ENCODE results near the gene BCL7C.

The BCL7C gene

DNA sequence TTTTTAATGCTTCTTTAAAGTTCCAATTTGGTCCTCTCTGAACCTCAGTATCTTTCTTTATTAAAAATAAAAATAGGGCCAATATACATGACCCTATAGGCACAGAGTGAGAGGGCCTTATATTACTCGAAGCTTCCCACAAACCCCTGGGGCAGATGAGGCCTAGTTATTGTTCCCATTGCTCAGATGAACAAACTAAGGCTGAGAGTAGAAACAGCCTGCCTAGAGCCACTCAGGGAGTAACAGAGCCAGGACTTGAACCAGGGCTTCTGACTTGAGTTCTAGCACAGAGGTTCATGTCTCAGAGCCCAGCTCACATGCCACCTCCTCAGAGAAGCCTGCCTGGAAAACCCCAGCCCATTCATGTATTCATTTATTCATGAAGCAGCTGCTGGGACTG, 7.7 kb downstream of the BCL7C start:
- no peaks in the 10 kb centered on the region for H3K9me3 ChIP-seq
- no peak for DNase-seq
- H3K36me3 ChIP-seq, result peaks cover 18 to 91% (median 53%) of the 10 kb centered on the region in 3 donors
- no peaks in the 10 kb centered on the region for H3K27me3 ChIP-seq
- H3K27ac ChIP-seq, result no peak overlapping the region
- H3K4me3 ChIP-seq, result no peak overlapping the region
- TF ChIP-seq, protein P1, sequence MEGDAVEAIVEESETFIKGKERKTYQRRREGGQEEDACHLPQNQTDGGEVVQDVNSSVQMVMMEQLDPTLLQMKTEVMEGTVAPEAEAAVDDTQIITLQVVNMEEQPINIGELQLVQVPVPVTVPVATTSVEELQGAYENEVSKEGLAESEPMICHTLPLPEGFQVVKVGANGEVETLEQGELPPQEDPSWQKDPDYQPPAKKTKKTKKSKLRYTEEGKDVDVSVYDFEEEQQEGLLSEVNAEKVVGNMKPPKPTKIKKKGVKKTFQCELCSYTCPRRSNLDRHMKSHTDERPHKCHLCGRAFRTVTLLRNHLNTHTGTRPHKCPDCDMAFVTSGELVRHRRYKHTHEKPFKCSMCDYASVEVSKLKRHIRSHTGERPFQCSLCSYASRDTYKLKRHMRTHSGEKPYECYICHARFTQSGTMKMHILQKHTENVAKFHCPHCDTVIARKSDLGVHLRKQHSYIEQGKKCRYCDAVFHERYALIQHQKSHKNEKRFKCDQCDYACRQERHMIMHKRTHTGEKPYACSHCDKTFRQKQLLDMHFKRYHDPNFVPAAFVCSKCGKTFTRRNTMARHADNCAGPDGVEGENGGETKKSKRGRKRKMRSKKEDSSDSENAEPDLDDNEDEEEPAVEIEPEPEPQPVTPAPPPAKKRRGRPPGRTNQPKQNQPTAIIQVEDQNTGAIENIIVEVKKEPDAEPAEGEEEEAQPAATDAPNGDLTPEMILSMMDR (IDR thresholded peaks at IDR 0.05), result no peak
- H3K4me1 ChIP-seq, result peaks cover 0 to 6% (median 0%) of the 10 kb centered on the region in 4 donors
- intact Hi-C loops (cut with DNase I; ENCODE audit: low total_unique reads), result no loop called here

DNA sequence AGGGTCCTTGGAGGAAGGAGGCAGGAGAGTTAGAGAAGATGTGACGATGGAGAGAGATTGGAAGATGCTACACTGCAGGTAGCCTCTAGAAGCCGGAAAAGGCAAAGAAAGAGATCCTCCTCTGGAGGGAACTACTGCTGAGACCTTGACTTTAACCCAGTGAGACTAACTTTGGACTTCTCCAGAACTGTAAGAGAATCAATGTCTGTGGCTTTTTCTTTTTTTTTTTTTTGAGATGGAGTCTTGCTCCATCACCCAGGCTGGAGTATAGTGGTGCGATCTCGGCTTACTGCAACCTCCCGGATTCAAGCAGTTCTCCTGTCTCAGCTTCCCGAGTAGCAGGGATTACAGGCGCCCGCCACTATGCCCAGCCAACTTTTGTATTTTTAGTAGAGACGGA, 8.7 kb downstream of the BCL7C start:
- intact Hi-C loops (cut with DNase I; ENCODE audit: low total_unique reads), result no loop called here
- peaks cover 18 to 91% (median 50%) of the 10 kb centered on the region in 3 donors for H3K36me3 ChIP-seq
- H3K27me3 ChIP-seq, result no peaks in the 10 kb centered on the region
- TF ChIP-seq, protein P1 (IDR thresholded peaks at IDR 0.05), result no peak
- no peaks in the 10 kb centered on the region for H3K9me3 ChIP-seq
- DNase-seq, result no peak
- no peak overlapping the region for H3K4me3 ChIP-seq
- H3K27ac ChIP-seq, result no peak overlapping the region
- peaks cover 0 to 6% (median 0%) of the 10 kb centered on the region in 4 donors for H3K4me1 ChIP-seq

DNA sequence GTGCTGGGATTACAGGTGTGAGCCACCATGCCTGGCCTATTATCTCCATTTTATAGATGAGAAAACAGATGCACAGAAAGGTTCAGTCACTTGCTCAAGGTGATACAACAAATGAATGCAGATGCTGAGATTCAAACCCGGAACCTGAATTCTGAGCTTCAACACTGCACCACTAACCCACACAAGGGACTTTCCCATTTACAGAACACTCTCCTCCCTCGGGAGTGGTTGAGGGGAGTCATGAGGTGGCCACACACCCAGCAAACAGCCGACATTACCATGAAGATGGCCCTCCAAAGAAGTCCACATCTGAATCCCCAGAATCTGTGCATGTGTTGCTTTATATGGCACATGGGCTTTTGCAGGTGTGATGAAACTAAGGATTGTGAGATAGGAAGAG, 9.1 kb downstream of the BCL7C start:
- intact Hi-C loops (cut with DNase I; ENCODE audit: low total_unique reads), result no loop called here
- Histone ChIP-seq H3K4me1 (peaks cover 0 to 6% (median 0%) of the 10 kb centered on the region in 4 donors), H3K9me3 (no peaks in the 10 kb centered on the region), H3K4me3 (no peak overlapping the region), H3K36me3 (peaks cover 14 to 91% (median 46%) of the 10 kb centered on the region in 3 donors), H3K27ac (no peak overlapping the region), H3K27me3 (no peaks in the 10 kb centered on the region)
- TF ChIP-seq, protein P1 (IDR thresholded peaks at IDR 0.05), result no peak
- no peak for DNase-seq

DNA sequence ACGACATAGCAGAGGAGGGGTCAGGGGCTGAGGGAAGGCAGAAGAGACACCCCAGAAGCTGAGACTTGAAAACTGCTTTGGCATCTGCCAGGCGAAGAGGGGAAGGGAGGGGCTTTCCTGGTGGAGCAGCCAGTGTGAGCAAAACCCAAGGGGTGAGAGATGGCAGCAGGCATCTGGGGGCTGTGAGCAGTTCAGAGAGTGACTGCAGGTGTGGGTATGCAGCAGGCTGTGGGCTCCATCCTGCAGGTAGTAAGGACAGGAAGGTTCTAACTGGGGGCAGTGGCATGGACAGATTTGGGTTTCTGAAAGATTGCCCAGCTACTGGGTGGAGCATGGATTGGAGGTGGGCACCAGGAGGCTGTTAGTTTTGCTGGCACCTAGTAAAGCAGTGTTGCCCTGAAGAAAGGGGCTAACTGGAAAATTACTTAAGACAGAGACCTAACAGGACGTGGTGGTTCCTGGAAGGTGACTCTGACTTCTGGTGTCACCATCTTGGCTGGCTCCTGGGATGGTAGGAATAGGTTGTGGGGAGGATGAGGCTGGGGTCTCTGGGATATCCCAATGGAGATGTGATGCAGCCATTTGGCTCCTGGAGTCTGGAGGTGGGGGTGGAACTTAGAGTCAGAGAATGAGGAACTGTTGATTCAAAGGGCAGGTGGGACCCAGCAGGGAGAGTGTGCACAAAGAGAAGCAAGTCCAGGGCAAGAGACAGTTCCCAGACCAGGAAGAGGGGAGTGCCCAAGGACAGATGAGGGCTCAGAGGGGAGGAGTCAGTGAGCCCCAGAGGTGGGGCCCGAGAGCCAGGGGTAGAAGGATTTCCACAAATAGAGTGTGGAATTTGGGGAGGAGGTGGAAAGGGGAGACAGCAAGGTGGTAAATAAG, 11.2 kb downstream of the BCL7C start:
- H3K9me3 ChIP-seq, result no peaks in the 10 kb centered on the region
- H3K36me3 ChIP-seq, result peaks cover 5 to 81% (median 27%) of the 10 kb centered on the region in 3 donors
- no peaks in the 10 kb centered on the region for H3K27me3 ChIP-seq
- intact Hi-C loops (cut with DNase I; ENCODE audit: low total_unique reads), result no loop called here
- no peak overlapping the region for H3K27ac ChIP-seq
- no peak for DNase-seq
- H3K4me3 ChIP-seq, result no peak overlapping the region
- TF ChIP-seq, protein P1 (IDR thresholded peaks at IDR 0.05), result no peak
- peaks cover 0 to 6% (median 0%) of the 10 kb centered on the region in 4 donors for H3K4me1 ChIP-seq

DNA sequence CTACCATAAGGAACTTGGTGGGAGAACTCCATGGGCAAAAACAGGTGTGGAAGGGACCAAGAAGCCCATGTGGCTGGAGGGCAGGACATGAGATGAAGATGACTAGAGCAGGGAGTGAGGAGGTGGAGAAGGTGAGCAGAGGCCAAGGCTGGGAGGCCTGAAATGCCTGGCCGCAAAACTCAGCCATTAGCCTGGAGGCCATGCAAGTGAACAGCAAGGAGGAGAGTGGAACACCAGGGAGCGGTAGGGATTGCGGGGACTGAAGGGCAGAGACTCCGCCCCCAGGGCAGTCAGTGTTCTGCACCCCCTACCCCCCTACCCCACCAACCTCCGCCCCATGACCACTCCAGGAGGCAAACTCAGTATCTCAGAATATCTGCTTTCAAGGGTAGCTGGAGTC, 17.0 kb downstream of the BCL7C start:
- DNase-seq, result no peak
- Histone ChIP-seq H3K27me3 (no peaks in the 10 kb centered on the region), H3K9me3 (no peaks in the 10 kb centered on the region), H3K4me1 (peaks cover 8 to 27% (median 17%) of the 10 kb centered on the region in 4 donors), H3K4me3 (peak overlapping the region; percentile 89 to 98), H3K36me3 (peaks cover 0 to 35% (median 0%) of the 10 kb centered on the region in 3 donors), H3K27ac (peak overlapping the region; percentile 78 to 84)
- TF ChIP-seq, protein P1 (IDR thresholded peaks at IDR 0.05), result no peak
- intact Hi-C loops (cut with DNase I; ENCODE audit: low total_unique reads), result loop anchor here (10.0 kb wide), 1 partner anchor 82 kb away; no protein-coding TSS in a partner anchor

Data from tibial artery (tissue), 4 donors.